Measurements from ENCODE around the gene PSD.

Gene PSD

DNA sequence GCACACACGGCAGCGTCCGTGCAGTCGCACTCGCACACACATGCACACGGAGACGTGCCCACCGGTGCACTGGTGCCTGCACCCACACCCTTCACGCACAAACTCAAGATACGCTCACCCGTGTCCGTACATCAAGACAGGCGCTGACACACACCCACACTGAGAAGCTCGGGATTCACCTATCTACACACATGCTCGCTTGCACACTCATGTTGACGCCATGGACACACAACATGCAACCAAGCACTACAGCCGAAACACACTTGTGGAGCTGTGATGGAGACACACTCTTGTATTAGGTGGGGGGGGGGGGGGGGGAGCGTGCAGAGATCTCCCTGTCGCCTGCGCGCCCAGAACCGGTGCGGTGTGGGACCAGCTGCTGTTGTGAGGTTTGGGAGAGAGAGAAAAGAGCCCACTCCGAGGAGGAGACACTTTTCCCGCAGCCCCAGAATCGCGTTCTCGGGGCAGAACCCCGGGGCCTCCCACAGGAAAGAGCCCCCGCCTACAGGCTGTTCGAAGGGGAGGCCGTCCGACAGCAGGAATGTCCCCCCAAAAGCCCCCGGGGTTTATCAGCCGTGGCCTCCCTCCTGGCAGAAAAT, 23.7 kb downstream of the PSD start:
- in situ Hi-C loops (cut with MboI; ENCODE audit: low sequenced_read_pairs) = loop anchor here (5.0 to 25.0 kb wide), 2 partner anchors 82 to 192 kb away; no protein-coding TSS in a partner anchor

DNA sequence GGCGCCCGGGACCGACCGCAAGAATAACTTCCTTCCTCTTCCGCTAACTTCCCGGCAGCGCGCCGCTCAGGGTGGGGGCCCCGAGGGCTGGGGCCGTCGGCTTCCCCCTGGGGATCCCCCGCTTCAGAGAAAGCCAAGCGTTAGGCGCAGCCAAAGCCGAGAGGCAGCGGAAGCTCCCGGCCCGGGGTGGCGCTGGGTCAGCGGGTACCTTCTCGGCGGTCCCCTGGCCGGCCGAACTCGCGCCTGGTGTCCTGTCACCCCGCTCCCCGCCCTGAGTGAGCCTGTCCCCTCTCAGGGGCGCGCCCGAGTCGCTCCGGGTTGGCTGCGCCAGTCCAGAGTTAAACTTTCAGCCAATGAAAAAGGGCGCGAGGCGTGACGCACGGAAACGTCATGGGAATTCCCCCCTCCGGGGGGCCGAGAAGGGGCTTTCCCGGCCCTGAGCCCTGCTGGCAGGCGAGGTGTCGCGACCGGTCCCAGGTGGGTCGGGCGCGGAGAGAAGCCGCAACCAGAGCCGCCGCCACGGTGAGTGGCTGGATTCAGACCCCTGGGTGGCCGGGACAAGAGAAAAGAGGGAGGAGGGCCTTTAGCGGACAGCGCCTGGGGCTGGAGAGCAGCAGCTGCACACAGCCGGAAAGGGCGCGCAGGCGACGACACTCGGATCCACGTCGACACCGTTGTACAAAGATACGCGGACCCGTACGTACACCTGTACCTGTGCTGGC, 24.3 kb downstream of the PSD start:
- in situ Hi-C loops (cut with MboI; ENCODE audit: low sequenced_read_pairs) = loop anchor here (5.0 to 25.0 kb wide), 2 partner anchors 83 to 193 kb away; no protein-coding TSS in a partner anchor

DNA sequence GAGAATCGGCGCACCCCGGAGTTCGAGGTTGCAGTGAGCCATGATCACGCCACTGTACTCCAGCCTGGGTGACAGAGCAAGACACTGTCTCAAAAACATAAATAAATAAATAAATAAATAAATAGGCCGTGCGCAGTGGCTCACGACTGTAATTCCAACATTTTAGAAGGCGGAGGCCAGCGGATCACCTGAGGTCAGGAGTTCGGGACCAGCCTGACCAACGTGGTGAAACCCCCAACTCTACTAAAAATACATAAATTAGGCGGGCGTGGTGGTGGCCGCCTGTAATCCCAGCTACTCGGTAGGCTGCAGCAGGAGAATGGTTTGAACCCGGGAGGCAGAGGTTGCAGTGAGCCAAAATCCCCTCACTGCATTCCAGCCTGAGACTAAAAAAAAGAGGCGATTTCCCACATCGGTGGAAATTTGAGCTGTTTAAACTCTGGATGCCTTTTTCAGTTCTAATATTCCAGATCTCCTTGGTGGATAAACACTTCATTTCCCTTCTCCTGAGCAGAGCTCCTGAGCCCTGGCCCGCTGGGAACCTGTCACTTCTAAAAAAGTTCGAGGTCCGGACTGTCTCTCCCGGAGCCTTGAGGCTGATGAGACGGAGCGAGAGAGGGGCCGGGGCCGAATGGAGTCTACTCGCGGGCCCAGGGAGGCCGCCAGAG, 25.0 kb downstream of the PSD start:
- in situ Hi-C loops (cut with MboI; ENCODE audit: low sequenced_read_pairs) = loop anchor here (5.0 to 25.0 kb wide), 2 partner anchors 84 to 194 kb away; no protein-coding TSS in a partner anchor

DNA sequence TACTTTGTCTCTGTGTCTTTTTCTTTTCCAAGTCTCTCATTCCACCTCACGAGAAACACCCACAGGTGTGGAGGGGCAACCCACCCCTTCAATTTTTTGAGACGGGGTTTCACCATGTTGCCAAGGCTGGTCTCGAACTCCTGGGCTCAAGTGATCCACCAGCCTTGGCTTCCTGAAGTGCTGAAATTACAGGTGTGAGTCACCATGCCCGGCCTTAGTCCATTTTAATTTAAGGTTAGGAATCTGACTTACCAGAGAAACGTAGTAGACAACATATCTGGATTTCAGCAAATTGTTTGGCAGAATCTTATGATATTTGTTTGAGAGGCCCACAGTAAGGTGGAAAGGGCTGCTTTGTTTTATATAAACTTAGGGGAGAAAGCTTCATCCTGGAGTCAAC, 26.3 kb downstream of the PSD start:
- in situ Hi-C loops (cut with MboI; ENCODE audit: low sequenced_read_pairs) = loop anchor here (5.0 to 25.0 kb wide), 2 partner anchors 85 to 195 kb away; no protein-coding TSS in a partner anchor

DNA sequence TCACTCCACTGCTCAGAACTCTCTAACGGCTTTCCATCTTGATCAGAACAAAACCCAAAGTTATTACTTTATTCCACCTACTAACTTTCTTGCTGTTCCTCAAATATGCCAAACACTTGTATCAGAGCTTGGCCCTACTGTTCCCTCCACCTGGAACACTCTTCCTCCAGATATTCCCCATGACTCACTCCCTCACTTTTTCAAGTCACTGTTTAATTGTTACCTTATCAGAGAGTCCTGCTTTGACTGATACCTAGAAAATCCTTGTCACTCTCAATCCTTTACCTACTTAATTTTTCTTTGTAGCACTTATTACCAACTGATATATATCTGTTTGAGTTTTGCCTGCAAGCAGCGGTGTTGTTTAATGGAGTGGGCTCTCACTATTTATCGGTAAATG, 28.7 kb downstream of the PSD start:
- in situ Hi-C loops (cut with MboI; ENCODE audit: low sequenced_read_pairs) = loop anchor here (5.0 to 25.0 kb wide), 2 partner anchors 87 to 197 kb away; no protein-coding TSS in a partner anchor

DNA sequence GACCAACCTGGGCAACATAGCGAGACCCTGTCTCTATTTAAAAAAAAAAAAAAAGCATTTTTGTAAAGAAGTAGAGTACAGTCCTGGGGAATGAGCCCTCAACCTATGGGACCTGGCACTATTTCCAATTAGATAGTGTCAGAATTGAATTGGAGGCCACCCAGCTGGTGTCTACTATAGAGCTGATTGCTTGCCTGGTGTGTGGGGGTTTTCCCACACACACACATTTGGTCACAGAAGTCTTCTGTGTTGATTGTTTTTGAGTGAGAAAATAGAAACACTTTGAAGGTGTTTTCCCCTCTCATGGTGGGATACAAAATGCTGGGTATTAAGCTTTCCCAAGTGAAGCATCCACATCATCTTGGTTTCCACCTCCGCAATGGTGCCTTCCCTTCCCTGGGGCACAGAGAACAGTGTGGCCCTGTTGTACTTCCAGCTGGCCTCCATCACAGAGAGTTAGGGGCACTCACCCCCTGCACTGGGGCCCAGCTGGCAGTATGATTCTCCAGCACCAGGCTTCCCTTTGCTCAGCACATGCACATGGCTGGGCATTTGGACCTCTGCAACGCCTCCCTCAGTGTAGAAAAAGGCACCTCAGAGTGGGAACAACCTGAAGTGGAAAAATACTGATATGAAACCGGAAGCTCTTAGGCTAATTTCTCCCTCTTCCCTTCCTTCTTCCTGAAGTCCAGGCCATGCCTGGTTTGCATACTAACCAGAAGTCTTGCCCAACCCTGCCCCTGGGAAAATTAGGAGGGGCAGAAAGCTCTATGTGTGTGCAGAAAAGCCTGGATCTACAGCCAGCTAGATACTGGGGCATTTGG, 33.8 kb downstream of the PSD start:
- in situ Hi-C loops (cut with MboI; ENCODE audit: low sequenced_read_pairs) = loop anchor here (25.0 kb wide), 1 partner anchor 202 kb away; no protein-coding TSS in a partner anchor

DNA sequence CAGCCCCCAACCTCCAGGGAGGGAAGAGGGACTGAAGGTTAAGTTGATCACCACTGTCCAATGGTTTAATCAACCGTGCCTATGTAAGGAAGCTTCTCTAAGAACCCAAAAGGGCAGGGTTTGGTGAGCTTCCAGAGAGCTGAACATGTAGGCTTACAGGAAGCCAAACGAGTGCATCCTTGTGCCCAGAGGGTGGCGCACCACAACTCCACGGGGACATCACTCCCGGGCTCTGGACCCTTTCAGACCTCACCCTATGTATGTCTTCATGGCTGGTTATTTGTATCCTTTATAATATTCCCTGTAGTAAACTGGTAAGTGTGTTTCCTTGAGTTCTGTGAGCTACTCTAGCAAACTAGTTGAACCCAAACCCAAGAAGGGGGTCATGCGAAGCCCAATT, 34.5 kb downstream of the PSD start:
- in situ Hi-C loops (cut with MboI; ENCODE audit: low sequenced_read_pairs) = loop anchor here (25.0 kb wide), 1 partner anchor 203 kb away; no protein-coding TSS in a partner anchor

DNA sequence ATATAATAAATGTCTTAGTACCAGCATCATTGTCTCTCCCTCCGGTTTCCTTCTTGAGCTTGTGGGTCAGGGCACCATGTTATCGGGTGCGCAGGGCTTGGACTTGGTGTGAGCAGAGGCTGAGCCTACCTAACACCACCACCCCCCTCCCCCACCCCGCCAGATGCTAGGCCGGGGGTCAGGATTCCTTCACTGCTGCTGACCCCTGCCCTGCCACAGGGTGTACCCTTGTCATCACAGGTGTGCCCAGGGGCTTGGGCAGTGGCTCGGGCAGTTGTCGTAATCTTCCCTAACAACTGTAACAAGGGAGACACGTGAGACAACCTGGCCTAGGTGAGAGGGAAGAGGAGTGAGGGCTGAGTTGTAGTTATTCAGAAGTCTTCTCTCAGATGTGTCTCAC, 35.7 kb downstream of the PSD start:
- in situ Hi-C loops (cut with MboI; ENCODE audit: low sequenced_read_pairs) = loop anchor here (25.0 kb wide), 1 partner anchor 204 kb away; no protein-coding TSS in a partner anchor

DNA sequence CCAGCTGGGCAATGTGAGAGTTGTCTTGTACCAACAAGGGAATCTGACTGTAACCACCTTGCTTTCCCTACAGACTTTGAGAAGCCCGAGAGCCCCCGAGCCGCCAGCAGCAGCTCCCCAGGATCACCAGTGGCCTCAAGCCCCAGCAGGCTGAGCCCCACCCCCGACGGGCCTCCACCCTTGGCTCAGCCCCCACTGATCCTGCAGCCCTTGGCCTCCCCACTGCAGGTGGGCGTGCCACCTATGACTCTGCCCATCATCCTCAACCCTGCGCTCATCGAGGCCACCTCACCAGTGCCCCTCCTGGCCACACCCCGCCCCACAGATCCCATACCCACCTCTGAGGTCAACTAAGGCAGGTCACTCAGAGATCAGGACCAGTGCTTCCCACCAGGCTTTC, 36.6 kb downstream of the PSD start:
- in situ Hi-C loops (cut with MboI; ENCODE audit: low sequenced_read_pairs) = loop anchor here (25.0 kb wide), 1 partner anchor 205 kb away; no protein-coding TSS in a partner anchor

DNA sequence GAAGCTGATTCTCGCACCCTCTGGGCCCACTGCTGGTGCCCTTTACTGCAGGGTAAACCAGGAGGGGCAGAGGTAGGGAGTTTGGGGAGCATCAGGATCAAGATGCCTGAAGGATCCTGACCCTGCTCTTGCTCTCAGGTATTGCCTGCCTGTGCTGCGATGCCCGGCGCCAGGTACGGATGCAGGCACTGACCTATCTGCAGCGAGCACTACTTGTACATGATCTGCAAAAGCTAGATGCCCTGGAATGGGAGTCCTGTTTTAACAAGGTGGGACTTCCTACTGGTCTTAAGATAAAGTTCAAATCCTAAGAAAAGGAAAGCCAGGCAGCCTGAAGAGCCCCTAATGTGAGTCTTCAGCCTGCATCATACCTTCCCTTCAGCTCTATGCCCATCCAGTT, 39.2 kb downstream of the PSD start:
- in situ Hi-C loops (cut with MboI; ENCODE audit: low sequenced_read_pairs) = loop anchor here (25.0 kb wide), 1 partner anchor 208 kb away; no protein-coding TSS in a partner anchor

DNA sequence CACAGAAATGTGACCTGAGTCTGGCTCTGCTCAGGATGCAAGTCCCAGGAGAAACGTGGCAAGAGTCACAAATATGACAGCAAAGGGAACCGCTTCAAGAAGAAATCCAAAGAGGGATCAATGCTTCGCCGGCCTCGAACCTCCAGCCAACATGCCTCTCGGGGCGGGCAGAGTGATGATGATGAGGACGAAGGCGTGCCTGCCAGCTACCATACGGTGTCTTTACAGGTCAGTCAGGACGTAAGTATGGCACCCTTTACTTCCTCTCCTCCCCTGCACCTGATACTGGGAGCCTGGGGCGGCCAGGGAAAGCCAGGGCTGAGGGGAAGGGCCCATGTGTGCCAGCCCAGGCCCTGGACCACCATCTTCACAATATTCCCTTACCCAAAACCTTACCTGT, 41.7 kb downstream of the PSD start:
- in situ Hi-C loops (cut with MboI; ENCODE audit: low sequenced_read_pairs) = loop anchor here (25.0 kb wide), 1 partner anchor 210 kb away; no protein-coding TSS in a partner anchor

DNA sequence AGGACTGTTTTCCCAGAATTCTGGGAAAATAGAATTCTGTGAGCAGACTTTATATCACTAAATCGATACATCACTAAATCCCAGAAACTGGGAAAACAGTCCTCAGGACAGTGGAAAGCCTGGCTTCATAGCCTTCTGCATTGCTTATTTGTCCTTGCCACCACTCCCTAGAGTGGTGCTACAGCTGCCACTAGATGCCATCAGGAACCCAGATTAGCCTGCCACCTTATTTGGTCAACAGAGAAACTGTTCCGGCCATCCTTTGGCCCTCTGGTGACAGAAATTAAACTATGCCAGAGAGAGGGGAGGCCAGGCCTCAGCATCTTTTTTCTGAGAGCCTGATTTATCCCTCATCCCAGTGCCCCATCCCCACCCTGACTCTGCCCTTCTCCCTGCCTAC, 42.7 kb downstream of the PSD start:
- in situ Hi-C loops (cut with MboI; ENCODE audit: low sequenced_read_pairs) = loop anchor here (25.0 kb wide), 1 partner anchor 211 kb away; no protein-coding TSS in a partner anchor

DNA sequence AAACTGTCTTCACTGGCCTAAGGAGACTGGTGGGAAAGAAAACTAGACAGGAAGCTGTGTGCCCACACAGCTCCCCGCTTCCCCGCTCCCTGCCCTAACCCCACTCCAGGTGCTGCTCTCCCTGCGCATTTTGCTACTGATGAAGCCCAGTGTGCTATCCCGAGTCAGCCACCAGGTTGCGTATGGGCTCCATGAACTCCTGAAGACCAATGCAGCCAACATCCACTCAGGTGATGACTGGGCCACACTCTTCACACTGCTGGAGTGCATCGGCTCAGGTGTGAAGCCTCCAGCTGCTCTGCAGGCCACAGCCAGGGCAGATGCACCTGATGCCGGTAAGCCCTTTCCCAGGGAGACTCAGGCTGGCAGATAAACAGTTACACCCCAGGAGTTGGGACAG, 43.3 kb downstream of the PSD start:
- in situ Hi-C loops (cut with MboI; ENCODE audit: low sequenced_read_pairs) = loop anchor here (25.0 kb wide), 1 partner anchor 212 kb away; no protein-coding TSS in a partner anchor

DNA sequence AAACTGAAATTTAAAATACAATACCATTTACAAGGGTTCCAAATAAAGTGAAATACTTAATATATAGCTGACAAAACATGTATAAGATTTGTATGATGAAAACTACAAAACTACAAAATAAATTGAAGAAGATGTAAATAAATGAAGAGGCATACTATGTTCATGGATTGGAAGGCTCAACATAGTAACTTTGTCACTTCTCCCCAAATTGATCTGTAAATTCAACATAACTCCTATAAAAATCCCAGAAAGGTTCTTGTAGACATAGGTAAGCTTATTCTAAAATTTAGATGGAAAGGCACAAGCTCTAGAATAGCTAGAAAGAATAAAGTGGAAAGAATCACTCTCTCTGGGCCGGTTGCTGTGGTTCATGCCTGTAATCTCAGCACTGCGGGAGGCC, 47.3 kb downstream of the PSD start:
- in situ Hi-C loops (cut with MboI; ENCODE audit: low sequenced_read_pairs) = no loop called here

DNA sequence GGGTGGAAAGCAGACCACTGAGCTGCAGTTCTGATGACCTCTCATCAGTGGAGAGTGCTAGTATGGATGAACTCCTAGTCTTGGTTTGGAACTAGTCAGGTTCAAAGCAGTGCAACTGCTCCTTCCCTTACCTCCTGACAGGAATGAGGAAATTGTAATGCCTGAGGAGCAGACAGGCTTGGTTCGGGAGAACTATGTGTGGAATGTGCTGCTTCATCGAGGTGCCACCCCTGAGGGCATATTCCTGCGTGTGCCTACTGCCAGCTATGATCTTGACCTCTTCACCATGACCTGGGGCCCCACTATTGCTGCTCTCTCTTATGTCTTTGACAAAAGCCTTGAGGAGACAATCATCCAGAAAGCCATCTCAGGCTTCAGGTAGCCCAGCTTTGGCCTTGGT, 50.5 kb downstream of the PSD start:
- in situ Hi-C loops (cut with MboI; ENCODE audit: low sequenced_read_pairs) = no loop called here

DNA sequence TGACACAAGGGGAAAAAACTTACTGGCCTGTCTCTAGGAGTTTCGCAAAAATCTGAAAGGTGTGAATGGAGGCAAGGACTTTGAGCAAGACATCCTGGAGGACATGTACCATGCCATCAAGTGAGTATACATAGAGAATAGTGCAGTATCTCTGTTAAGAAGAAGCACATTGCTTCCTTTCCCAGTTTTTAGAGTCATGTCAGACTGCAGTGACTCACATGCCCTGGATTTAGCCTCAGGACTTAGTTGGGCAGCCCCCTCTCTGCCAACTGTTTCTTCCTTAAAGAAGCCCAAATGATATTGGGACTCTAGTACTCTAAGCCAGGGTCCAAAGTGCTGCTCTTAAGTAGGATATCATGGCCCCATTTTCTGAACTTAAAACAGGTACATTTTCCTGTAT, 51.1 kb downstream of the PSD start:
- in situ Hi-C loops (cut with MboI; ENCODE audit: low sequenced_read_pairs) = no loop called here

DNA sequence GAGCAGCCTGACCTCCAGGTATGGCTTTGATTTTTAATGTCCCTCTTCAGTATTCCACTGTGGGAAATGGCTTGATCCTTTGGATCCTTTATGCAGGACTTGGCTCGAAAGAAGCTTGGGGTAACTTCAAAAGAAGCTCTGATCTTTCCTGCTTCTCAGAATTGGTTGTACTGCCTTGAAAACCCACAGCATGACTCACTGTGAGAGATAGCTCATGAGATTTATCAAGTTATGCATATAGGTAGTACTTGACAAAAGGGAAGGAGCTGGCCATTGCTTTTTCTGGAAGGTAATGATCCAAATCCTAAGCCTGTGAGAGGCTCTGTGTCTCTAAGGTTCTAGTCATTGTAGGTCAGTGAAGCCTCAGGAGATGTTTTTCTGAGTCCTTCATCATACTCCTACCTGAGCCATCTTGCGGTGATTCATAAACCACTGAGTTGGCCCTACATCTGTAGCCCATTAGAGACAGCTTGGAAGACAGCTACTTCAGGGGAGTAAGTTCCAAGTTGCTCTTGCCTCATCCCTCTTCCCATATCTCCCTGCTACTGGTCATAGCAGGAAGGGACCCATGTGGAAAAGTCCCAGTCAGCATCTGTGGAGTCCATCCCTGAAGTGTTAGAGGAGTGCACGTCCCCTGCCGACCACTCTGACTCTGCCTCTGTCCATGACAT, 59.7 kb downstream of the PSD start:
- in situ Hi-C loops (cut with MboI; ENCODE audit: low sequenced_read_pairs) = loop anchor here (10.0 kb wide), 1 partner anchor 124 kb away; no protein-coding TSS in a partner anchor

DNA sequence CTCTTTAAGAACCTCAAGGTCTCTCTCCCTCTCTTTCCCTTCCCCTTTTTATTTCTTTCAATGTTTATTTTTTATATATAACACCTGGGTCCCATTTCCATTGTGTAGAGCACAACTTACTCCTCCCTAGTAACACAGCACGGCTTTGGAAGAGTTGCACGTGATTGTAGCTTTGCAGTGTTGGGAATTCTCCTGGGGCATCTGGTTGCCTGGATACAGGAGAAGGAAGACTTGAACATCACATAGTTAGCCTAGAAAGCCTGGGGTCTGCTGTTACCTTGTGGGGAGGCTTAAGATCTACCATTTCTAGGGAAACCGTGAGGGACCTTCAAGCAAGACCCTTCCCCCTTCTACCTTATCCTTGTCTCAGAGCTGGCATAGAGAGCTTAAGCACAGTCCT, 64.1 kb downstream of the PSD start:
- in situ Hi-C loops (cut with MboI; ENCODE audit: low sequenced_read_pairs) = loop anchor here (10.0 kb wide), 1 partner anchor 120 kb away; no protein-coding TSS in a partner anchor

All from HL-60/S4 (cell line).